HG03139 (cell line): ENCODE data around the gene SLC22A3.
A peak's percentile ranks its signal among the peaks of the same experiment; 100 is the strongest.
"Not testable (repeated sequence)": the region's sequence is repeated elsewhere in the genome, so short reads cannot be mapped to it uniquely, and the experiment has no call there.

Experiments used
- ATAC-seq: cut with Tn5 transposase; IDR thresholded peaks from one replicate; pipeline ENCODE4 v1.9.1; 2021; ENCODE audit not compliant: unreplicated experiment

SLC22A3 gene

DNA sequence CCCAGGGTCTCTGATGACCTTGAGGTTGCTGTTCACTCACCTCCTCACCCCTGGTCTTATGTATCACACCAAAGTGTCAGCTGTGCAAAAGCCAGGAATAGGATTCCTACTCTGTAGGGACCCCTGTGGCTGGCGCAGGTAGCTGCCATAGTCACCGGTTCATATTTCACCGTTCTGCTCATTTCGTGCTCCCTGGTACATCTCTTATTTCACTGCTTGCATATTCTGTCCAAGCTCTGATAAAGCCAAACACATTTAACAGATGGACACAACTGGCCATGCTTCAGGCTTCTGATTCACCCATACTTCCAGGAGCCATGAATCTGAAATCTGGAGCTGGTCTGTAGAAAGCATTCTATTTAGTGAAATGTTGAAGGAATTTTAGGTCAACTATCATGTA lies 20.5 kb downstream of the SLC22A3 start:
- no peak for ATAC-seq

DNA sequence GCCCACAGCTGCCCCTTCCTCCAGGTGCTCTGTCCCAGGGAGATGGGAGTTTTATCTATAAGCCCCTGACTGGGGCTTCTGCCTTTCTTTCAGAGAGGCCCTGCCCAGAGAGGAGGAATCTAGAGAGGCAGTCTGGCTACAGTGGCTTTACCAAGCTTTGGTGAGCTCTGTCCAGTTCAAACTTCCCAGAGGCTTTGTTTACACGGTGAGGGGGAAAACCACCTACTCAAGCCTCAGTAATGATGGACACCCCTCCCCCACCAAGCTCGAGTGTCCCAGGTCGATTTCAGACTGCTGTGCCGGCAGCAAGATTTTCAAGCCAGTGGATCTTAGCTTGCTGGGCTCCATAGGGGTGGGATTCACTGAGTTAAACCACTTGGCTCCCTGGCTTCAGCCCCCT lies 25.4 kb downstream of the SLC22A3 start:
- not testable (repeated sequence) for ATAC-seq

DNA sequence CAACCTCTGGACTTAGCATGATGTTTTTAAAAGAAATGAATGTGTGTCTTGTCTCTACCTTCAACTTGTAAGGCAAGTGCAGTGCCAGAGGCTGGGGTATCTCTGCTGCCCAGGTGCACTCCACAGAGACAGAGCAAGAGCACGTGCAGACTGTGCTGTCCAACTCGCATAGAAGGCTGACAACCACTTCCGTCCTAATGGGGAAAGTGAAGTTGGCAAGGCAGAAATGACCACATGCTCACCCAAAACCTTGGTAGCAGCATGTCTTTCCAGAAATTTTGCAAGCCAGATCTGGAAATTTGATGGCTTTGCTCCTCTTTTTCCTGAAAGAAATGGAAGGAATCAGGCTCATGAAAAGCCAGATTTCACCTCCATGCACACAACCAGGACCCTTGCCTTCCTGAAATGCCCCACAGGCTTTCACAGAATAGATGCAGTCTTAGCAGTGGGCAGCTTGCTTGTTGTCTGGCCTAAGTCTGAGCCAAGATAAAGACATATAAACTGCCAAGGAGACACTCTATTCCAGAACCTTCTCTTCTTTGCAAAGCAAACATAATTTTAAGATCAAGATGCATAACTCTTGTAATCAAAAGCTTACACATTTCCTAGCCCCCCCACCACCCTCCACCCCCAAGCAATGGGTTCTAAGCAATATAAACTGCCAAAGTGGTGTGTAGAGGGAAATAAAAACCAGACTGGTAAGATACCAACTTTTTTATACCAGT lies 26.8 kb downstream of the SLC22A3 start:
- ATAC-seq = no peak

DNA sequence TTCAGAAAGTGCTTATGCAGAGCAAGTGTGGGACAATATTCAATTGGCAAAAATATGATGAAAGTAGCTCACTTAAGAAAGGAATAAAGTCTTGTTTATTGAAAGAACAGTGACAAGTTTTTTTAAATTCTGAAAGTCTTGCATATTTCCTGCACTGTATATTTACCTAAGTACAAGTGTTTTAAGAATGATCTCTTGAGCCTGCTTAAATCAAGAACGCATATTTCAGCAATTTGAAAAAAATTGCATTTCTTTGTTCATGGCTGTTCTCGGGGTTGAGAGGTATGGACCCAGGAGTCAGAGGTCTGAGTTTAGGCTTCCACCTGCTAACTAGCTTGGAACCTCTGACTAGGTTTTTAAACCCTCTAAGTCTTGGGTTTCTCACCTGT lies 27.4 kb downstream of the SLC22A3 start:
- ATAC-seq = no peak

DNA sequence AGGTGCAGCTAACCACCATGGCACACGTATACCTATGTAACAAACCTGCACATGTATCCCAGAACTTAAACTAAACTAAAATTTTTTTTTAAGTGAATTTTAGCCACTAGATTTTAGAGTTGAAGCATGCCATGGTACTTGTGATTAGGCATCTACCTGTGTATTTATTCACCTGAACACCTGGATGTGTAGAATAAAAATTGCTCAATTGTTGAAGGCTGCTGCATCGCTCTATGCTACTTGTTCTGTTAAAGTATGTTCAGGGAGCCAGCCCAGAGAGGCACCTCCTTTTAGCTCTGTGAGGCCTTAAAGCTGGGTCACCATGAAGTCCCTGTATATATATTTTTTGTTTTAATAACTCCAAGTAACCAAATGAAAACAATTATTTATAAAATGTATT lies 28.3 kb downstream of the SLC22A3 start:
- ATAC-seq = no peak

DNA sequence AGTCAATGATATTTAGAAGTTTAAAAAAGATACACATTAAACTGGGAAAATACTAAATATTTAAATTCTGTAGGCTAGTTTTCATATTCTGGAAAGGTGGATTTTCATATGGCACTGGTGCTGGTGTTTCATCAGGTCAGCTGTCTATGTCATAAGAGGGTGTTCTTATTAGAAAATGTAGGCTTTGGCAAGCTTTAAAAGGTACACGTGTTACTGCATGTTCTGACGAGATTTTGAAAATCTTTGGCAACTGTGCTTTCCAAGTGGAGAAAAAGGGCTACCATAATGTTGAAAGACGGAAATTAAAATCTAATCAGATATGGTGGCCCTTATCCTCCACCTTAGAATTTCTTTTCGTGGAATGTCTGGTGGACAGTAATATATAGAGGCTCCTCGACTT lies 30.0 kb downstream of the SLC22A3 start:
- no peak for ATAC-seq

DNA sequence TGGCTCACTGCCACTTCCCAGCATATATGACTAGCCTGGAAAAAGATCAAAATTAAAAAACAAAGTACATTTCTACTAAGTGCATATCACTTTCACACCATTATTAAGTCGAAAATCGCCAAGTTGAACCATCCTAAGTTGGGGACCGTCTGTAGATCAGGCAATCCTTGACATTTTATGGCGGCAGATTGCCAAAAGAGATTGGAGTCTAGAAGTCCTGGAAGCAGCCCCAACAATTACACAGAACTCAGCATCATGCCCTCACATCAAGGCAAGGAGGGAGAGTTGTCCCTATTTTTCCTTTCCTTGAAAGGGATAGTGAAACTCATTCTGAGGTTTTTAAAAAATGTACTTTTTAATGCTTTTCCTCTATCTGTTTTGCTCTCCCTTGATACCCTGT lies 30.7 kb downstream of the SLC22A3 start:
- no peak for ATAC-seq

DNA sequence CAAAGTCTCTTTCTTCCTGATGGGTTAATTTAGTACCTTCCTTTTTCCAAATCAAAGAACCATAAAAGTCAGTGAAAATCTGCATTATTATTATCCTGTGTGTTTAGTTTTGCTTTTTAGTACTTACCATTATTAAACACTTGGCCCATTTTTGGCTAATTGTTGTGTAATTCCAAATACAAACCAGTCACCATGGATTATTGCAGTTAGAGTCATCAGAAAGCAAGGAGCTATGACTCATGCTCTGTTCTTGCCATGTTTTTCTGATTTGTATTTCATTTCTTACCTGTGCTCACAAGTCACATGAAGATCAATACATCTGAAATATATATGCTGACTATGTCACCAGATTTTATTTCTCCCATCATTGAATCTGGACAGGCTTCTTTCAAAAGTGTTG lies 31.3 kb downstream of the SLC22A3 start:
- ATAC-seq = no peak

DNA sequence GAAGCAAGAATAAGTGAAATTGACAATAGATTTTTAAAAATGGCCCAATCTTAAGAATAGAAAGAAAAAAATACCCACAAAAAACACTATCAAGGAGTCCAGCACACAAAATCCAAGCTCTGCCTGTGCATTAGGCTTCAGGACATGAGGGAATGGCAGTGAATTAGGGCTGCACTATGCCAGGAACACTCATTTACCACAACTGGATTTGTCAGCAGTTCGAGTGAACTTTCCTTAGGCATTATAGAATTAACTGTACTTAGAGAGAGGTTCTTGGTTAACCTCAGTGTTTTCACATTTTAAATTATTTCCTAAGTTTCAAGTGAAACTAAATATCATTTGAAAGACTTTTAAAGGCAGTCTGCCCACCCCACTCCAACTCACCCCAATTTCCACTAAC lies 34.8 kb downstream of the SLC22A3 start:
- ATAC-seq = no peak

DNA sequence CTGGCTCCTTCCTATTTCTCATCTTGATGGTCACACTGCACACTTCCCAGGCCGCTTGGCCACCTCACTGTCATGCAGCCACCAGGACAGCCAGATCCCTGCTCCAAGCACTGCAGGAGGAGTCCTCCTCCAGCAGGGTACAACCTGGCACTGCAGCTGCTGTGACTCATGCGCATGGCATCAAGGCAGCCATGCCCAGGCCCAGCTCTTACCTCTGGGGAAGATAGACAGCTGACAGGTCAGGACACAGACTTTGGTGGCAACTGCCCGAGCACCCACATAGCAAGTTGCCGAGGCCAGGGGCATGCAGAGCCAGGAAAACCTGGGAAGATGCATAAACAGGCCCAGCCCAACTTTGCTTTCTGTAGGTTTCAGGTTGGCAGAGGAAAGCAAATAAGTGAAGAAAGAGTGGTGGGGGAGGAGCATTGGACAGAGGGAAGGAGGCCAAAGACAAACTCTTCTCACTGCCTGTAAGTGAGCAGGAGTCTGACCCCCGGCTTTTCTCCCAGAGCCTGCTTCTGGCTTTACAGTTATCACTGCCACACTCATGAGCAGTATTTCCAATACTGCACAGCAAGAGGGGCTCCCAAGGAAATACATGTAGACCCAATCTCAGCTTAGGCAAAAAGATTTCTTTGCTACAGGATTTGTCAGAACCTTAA lies 38.8 kb downstream of the SLC22A3 start:
- ATAC-seq = no peak

DNA sequence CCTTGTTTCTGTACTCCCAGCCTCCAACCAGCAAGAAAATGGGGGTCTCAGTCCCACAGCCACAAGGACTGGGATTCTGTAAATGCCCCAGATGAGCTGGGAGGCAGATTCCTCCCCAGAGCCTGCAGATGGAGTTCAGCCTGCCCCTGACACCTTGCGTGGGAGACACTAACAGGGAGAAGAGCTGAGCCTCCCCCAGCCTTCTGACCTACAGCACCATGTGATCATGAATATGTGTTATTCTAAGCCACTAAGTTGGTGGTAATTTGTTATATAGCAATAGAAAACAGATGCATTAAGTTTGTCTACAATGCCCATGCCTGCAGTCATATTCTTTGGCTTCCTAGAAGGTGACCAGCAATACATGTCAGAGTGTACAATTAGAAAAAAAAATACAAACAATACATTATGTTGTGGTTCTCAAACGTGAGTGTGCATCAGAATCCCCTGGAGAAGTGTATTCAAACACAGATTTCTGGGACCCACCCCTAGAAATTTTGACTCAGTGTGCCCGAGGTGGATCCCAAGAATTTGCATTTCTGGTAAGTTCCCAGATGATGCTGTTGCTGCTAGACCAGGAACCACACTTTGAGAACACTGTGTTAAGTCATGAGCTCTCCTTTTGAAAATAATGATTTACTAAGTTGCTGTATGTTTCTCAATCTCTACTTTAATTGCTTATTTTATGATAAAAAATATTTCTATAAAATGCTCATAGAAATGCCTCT lies 39.9 kb downstream of the SLC22A3 start:
- no peak for ATAC-seq

DNA sequence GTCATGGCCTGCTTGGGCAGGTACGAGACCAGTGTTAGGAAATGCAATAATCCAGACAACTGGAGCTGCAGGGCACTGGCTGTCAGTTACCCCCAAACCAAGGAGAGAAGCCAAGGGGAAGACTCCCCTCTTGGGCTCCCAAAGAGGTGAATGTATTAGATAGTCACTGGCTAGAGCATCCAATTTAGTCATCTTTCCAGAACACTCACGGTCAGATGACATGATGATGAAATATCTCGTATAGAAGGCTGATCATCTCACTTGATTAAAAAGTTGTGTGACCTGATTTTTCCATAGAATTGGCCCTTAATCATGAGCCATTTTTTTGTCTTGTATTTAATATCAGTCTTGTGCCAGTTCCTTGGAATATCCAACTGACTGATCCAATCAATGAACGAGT lies 40.7 kb downstream of the SLC22A3 start:
- ATAC-seq = no peak

DNA sequence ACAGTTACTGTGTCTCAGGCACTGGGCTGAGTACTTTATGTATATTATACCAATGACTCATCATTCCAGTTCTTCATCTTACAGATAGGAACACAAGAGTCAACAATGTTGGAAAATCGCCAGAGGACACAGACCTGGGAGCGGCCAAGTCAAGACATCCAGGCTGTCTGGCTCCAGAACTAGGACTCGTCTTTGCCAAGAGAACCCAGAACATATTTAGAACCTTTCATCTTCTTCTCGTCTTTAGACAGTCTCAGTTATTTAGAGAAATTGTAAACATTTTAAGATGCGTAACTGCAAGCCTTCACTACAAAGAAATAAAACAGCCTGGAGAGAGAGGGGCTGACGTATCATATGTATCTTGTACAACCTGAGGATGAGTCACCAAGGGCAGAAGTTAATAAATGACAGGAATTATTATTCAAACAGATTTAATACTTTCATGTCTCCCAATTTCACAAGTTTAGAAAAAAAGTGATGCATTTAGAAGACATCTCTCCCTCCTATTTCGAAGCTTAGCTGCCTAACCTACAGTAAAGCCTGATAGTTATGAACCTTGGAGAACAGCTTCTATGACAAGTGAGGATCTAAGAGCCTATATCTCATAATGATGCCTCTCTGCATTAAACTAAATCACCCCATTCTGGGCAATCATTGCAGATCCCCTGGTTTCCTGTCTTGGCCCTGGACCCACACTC lies 43.4 kb downstream of the SLC22A3 start:
- no peak for ATAC-seq

DNA sequence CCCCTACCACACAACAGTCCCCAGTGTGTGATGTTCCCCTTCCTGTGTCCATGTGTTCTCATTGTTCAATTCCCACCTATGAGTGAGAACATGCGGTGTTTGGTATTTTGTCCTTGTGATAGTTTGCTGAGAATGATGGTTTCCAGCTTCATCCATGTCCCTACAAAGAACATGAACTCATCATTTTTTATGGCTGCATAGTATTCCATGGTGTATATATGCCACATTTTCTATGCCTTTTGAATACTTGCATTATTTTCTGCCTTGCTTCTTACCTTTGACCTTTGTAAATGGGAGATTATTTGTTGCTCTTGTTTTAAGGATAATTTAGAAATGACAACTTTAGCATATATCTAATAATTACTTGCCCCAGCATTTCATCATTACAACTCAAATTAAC lies 45.3 kb downstream of the SLC22A3 start:
- ATAC-seq = not testable (repeated sequence)

DNA sequence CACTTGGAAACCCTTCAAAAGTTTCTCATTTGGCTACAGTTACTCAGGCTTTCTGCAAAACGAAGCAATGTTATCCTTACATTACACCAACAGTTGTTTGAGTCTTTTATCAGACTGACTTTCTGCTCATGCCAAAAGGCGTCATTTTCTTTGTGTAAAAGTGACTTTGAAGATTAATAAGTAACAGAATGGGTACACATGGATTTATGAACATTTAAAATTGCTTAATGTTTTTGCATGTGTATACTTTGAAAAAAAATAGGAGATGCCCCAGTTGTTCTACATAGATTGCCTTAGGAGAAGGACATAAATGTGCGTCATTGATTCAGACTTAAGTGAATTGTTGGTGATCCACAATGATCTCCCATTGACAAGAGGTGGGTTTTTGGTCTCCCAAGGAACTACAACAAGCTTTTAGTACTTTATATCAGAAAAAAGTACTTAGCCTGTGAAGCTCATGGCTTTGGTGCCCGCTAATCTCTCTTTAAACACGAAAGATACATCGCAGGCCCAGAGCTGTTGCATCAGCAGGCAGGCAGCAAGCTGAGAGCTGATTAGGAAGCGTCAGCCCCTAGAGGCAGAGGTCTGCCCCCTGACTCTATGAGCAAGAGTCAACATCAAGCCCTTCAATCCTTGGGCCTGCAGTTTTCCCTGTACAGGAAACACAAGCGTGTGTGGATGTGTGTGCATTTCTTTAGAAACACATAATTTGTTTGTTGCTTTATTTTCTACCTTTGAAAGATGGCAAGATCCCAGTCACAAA lies 45.9 kb downstream of the SLC22A3 start:
- no peak for ATAC-seq

DNA sequence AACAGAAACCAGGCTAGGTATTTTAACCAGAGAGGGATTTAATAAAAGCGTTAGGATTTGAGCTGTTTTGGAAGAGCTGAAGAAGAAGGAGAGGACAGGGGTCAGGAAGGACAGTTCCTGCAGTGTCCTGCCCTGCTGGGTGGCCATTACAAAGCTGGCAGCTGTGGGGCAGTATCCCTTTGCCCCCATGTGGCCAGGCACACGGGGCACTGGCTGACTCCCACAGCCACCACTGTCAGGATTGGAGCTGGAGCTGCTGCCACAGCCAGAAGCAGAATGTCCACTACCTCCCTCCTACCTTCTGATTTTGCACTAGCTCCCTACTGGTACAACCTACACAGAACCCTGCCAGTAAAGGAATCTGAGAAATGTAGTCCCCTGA lies 46.5 kb downstream of the SLC22A3 start:
- ATAC-seq = no peak

DNA sequence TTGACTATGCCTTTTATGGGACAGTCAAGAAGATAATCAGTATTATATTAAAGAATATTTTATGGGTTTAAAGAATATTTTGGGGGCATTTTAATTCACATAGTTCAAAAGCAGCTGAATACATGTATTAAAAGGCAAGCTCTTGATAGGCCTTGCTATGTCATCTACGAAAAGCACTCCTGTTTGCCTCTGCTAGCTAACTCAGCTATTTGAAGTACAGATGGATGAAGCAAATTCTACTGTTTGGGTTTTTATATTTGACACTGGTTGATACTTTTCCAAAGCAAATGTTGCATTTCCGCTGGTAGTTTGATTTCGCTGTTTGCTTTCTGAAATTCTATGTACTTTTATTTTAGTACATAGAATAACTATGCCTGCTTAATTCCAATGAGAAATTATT lies 47.0 kb downstream of the SLC22A3 start:
- no peak for ATAC-seq

DNA sequence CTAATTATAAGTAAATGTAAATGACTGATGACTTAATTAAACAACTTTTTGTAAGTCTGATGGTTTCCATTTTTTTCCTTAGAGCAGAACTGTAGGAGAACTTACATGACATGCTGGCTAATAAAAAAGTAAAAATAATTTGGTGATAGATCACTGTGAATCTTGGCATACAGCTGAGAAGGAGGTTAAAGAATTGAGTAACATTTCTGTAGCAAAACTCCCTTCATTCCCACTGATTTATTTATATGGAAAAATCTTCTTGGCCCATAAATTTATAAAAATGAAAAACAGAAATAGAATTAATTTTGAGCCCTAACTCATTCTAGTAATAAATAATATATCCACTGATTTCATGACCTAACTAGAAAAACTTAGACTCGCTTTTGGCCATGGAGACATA lies 48.1 kb downstream of the SLC22A3 start:
- no peak for ATAC-seq

DNA sequence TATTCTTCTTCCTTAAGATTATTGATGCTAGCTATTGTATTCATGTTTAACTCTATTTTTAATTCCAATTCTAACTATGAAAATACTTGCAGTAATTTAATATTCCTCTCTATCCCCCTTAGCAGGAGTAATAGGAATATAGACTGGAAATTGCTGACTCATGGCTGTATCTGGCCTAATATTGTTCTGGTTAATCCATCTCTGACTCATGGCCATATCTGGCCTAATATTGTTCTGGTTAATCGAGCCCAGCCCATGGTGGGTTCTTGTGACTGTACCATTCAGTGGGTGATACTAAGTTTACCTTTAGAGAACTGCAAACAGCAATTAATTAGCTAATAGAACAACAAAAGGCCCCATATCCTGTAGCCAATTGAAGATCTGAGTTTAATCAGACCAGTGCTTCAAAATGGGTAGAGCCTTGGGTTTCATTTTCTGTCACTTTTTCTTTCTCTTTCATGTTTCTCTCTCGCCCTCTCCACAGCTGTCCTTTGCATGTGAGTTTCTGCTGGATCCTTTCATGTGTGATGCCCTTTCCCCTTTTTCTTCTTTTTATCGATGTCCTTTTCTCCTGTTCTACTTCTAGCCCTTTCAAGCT lies 50.6 kb downstream of the SLC22A3 start:
- ATAC-seq = peak; percentile 99

DNA sequence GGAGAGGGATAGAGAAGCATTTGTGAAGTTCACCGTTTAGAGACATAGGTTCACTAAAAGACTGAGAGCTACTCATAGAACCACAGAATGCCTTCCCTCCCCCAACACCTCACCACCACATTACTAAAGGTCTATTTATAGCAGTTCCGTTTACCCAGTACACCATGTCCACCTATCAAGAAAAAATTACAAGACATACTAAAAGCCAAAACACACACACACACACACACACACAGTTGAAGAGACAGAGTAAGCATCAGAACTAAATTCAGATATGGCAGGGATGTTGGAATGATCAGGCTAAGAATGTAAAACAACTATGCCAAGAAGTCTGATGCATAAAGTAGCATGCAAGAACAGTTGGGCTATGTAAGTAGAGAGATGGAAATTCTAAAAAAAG lies 52.3 kb downstream of the SLC22A3 start:
- no peak for ATAC-seq

DNA sequence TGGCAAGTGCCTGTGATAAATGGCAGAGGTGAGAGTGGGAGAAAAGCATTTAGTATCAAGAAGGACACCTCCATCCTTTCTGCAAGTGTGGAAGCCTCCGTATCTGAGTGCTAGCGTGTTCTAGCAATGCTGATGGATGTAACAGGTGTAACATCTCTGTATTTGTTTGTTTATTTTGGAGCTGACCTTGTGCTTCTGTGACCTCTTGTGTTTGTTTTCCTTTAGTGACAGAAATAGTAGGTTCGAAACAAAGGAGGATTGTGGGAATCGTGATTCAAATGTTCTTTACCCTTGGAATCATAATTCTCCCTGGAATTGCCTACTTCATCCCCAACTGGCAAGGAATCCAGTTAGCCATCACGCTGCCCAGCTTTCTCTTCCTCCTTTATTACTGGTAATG lies 60.4 kb downstream of the SLC22A3 start:
- ATAC-seq = no peak
